GM19351 (cell line): Measurements from ENCODE around the gene DHRS2.
A peak's percentile ranks its signal among the peaks of the same experiment; 100 is the strongest.

Source experiments
- ATAC-seq: cut with Tn5 transposase; IDR thresholded peaks from one replicate; pipeline ENCODE4 v1.9.1; 2021; ENCODE audit warnings: mild to moderate bottlenecking, moderate library complexity; ENCODE audit not compliant: unreplicated experiment

Gene DHRS2

GRCh38 chr14:23646648-23647549, 10.7 kb downstream of the DHRS2 start:
- no peak for ATAC-seq

GRCh38 chr14:23647619-23648018, 11.5 kb downstream of the DHRS2 start:
- ATAC-seq = no peak

DNA sequence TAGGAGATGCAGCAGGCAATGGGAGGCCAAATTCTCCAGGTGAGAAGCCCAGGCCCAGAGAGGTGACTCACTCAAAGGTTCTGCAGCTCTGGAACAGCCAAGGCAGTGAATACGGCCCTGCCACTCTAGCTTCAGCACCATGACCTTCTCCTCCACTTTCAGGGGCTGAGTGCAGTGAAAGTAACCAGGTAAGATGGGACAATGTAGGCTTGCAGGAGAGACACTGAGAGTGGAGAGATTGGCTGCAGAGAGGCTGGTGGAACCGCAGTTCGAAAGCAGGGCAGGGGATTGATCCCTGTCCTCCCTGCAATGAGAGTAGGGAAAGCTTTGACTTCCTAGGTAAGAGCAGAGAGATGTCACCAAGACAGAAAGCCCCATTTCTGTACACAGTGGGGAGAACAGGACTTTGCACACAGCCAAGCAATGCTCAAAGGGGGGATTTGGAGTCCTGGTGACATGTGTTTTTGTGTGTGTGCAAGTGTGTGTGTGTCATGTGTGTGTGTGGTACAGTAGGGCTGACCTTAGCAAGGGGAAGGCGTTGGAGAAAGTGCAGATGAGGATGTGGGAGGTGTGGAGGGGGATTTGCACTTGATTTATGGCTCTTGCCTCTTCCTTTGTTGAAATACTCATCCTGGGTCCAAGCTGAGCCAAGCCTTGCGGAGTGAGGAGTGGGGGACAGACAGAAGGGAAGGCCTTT, 12.7 kb downstream of the DHRS2 start:
- no peak for ATAC-seq

DNA sequence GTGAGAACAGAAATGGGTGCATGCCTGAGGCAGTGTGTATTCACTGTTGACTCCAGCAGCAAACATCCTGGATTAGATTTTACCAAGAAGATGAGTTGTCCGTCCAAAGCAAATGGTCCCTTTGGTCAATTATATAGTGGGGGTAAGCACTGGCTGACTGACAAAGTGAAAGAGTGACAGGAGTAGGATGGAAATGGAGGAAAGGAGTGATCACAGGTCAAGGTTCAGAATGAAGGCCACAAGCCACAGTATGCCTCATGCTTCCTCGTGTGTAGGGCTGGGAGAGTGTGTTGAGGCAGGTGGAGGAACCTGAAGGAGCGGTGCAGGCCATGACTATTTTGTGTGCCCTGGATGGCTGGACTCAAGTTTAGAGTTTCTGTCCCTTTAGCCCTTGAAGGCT, 14.3 kb downstream of the DHRS2 start:
- no peak for ATAC-seq

GRCh38 chr14:23653051-23653450, 16.9 kb downstream of the DHRS2 start:
- ATAC-seq = no peak

- ATAC-seq = no peak
Observed at GRCh38 chr14:23654231-23654630, 18.1 kb downstream of the DHRS2 start.

GRCh38 chr14:23657959-23658470, 21.9 kb downstream of the DHRS2 start:
- no peak for ATAC-seq

DNA sequence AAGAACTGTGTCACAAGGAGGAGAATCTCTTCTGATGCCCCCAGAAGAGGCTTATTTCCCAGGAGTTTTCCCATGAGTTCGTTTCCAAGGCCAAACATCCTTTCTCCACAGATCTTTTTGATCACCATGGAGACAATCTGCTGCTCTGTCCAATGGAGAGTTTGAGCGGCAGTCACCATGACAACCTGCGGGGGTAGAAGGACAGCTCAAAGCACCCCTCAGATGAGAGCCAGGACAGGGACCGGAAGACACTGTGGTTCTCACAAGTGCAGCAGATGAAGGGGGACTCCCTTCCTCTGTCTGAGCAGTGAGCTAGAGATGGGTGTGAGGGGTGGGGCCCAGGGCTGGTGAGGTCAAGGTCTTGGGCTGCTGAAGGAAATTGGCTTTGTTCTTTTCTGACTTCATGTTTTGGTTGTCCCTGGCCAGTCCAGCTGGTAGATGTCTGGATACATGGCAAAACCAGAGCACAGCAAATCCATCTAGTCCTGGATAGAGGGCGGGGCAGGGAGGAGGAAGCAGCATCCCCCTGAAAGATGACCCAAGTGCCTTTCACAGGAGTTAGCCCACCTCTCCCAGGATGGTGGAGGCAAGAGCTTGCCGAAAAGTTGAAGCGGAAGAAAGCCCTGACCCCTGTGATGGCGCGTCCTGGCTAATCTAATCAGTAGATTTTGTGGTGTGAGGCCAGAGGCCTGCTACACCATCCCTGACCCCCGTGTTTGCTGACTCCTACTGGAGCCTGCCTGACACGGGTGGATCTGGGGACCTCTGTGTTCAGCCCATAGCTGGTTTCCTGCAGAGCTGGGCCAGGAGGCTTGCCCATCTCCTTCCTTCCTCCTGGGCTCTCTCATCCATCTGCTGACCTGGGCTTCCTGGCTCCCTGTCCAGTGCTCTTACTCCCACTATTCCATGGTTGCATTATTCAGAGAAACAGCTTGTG, 24.4 kb downstream of the DHRS2 start:
- peak; percentile 100 for ATAC-seq

- ATAC-seq = no peak
Observed at GRCh38 chr14:23661542-23661941, 25.4 kb downstream of the DHRS2 start.

DNA sequence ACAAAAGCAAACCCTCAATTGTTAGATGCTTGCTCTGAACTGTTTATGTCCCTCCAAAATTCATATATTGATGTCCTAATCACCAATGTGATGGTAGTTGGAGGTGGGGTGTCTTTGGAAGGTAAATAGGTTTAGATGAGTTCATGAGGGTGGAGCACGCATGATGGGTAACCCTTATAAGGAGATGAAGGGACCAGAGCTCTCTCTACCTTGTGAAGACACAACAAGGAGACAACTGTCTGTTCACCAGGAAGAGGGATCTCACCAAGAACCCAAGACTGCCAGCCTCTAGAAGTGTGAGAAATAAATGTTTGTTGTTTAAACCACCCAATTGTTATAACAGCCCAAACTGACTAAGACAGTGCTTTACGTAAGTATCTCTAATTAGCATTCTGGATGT, 27.0 kb downstream of the DHRS2 start:
- no peak for ATAC-seq

DNA sequence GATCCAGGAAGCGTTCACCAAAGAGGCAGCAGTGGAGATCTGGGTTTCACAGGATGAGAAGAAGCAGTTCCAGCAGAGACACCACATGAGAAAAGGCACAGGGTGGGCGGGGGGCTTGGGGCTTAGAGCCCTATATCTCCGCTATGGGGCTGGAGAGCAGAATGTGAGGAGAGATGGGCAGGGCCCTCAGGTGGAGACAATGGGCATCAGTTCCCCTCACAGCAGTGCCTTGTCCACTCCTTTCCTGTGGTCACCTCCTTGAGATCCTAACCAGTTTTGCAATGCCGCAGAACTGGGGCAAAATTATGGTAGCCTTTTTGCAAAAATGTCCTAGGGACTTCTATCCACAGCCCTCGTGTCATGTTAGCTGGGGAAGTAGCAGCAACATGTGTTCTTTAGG, 27.5 kb downstream of the DHRS2 start:
- ATAC-seq = no peak

DNA sequence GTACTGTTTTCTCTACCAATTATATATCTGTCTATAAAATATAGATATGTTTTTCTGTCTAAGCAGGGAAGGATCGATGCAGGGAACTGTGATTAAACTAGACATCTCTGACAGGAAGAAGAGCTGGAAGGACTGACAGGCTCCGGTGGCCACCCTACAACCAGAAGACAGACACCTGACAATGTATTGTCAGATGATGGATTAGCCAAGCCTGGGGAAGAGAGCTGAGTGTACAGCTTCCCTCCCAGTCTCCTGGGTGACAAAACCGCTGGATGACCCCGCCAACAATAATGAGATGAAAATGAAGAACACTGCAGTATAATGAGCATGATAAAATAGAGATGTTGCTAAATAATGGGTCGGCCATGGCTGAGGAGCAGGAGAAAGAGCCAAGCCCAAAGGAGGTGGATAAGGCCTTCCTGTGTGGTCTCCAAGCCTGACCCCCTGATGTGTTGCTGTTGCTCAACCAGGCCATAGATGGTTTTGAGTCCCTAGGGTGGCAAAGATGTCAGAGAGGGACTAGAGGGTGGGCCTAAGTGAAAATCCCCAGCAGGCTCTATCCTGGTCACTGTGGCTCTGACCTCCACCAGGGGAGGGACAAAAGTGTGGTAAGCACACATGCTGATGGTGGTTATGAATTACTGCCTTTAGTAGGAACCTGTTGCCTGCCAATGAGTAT, 28.2 kb downstream of the DHRS2 start:
- no peak for ATAC-seq

DNA sequence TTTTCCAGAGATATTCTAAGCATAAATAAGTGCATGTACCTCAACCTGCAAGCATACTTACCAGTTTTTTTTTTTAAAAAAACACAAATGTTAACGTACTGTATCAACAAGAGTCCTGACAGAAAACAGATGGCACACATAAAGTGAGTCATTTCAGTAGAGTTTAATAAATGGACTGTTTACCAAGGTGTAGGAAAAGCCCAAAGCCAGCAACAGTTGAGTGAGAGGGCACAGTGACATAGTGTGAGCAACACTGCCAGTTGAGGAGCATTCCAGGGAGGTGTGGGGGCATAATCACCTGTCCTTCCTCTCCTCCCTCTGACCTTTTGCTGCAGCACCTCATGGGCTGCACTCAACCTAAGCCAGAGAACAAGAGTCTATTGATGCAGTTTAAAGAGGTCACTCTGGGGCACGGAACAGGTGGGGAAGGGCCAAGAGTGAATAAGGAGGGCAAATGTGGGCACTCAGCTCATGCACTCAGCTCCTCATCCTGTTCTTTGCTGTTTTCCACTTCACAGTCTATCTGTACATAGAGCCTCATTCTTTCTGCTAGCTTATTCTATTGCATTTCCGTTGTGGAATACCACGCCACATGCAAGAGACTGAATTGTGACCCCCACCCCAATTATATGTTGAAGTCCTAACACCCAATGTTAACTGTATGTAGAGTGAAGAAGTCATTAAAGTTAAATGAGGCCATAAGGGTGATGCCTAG, 29.3 kb downstream of the DHRS2 start:
- ATAC-seq = no peak

DNA sequence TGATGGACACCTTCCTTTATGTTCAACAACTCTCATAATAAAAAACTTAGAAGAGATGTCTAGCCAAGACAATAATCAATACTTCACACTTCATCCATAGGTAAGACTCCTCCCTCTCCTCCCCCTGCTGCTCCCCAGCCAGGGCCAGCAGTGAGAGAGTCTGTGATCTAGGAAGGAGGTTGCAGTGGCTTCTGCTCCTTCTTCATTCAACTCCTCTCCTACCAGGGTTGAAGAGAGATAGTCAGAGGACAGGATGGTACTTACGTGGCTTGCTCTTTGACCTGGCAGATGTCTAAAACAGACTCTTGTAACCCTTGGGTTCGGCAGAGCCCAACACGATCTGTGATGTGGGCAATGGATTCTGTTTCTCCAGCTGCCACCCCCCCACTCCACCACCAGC, 31.0 kb downstream of the DHRS2 start:
- no peak for ATAC-seq

GRCh38 chr14:23669441-23669840, 33.3 kb downstream of the DHRS2 start:
- no peak for ATAC-seq

DNA sequence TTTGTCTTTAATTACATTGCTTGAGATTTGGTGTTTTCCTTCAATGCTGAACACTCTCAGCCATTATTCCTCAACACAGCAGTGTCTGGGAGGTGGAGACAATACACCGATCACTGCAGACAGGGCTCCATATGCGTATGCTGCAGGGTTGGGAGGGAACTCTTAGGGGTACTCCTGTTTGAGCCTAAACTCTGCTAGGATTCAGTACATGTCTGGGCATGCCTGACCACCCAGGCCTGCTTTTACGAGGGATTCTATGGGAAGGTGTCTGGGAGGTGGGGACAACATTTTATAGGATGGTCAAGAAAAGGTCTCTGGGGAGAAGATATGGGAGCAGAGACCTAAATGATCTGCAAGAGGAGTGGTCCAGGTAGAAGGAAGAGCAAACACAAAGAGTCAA, 34.3 kb downstream of the DHRS2 start:
- ATAC-seq = no peak

- ATAC-seq = no peak
Observed at GRCh38 chr14:23672200-23672599, 36.0 kb downstream of the DHRS2 start.

DNA sequence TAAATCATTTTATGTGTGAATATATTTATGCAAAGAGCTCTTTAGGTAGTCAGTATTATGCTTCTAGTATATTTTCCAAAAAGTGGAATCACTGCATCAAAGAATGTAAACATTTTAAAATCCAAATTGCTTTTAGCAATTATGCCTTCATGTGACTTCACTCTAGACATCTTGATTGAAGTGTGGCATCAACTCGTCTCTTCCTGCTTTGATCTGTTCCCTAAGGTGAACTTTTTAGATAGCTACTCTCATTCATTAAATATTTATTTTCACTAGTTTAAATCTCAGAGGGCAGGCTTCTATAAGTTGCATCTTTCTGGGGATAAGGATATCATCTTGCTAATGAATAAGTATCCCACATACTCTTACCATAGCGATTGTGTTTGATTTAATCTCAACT, 39.2 kb downstream of the DHRS2 start:
- no peak for ATAC-seq

DNA sequence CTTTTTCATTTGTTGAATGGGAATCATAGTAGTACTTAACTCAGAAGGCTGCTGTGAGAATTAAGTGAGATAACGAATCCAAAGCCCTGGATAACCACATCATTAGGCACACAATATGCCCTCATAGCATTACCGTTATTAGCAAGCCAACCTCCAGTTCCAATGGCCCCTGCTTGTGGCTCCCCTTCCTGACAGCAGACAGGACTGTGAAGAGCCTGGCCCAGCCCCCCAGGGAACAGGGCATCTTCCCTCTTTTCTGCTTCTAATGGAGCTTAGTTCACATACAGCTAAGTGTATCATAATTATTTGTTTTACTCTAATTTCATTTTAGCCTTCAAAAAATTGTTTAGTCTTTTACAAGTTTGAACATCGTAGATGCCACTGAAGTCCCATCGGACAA, 39.7 kb downstream of the DHRS2 start:
- no peak for ATAC-seq

DNA sequence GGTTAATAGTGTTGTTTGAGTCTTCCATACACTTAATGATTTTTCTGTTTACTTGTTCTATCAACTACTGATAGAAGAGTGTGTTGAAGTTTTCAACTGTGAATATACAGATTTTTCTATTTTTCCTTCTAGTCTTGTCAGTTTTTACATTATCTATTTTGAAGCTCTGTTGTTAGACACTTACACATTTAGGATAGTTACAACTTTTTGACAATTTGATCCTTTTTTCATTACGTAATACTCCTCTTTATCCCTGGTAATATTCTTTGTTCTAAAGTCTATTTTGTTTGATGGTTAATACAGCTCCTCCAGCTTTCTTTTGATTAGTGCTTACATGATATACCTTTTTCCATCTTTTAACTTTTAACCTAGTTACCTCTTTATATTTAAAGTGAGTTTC, 45.2 kb downstream of the DHRS2 start:
- ATAC-seq = no peak
